ENCODE data around the gene MRPS24. TPM values are rescaled to one million over a fixed set of nuclear protein-coding genes. Genes with fewer than 3 reads are reported as not detected.
A peak's percentile ranks its signal among the peaks of the same experiment; 100 is the strongest.

Gene MRPS24
- total and polyA plus RNA-seq, 10 of the 15 experiments (the other 5 are each of a cell fraction or from before 2014, with no cell fraction given): 27.6 to 164 (median 106) TPM

DNA sequence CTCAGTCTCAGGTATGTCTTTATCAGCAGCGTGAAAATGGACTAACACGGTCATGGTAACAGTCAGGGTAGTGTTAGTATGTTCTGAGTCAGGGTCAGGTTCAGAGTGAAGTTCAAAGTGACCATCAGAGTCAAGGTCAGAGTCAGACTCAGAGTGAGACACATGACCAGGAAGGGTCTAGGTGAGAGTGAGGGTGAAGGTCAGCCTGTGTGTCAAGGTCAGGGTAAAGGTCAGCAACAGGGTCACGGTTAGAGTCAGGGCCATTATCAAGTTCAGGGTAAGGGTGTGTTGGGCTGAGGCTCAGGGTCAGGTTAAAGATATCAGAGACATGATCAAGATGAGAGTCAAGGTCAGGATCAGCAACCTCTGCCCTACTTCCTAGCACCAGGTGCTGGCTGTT lies 4.0 kb downstream of the MRPS24 start:
- ChIA-PET SMC1A (ENCODE audit: uncharacterized antibody, unreplicated experiment) (interaction anchor here (1.0 kb wide), 1 partner anchor 568 kb away, joined by 4 read pairs; no protein-coding TSS in a partner anchor), RAD21 (ENCODE audit: unreplicated experiment) (no interaction called here), CTCF (interaction anchor here (1.4 kb wide), 1 partner anchor 283 kb away, joined by 4 read pairs; the partner anchor contains the start of gene STK17A), POLR2A (no interaction called here)
- Histone ChIP-seq H3K27ac (ENCODE audit: control insufficient read depth, insufficient read depth) (no peak overlapping the region), H3K36me3 (ENCODE audit: control insufficient read depth in 2 of 2, insufficient read depth in 2 of 2, low read length in 1 of 2) (peaks cover 1 to 3% of the 10 kb centered on the region in 2 experiments; a peak in 2 of 4 replicates), H3K9me3 (replicated peaks; ENCODE audit: control insufficient read depth, insufficient read depth, low read length) (no peaks in the 10 kb centered on the region), H2AFZ (ENCODE audit: control insufficient read depth, low read depth, low read length) (no peak overlapping the region), H3K4me1 (ENCODE audit: control insufficient read depth, insufficient read depth, low read length) (peaks cover 7% of the 10 kb centered on the region), H3K27me3 (replicated peaks in 1 of 2; ENCODE audit: control insufficient read depth in 2 of 2, insufficient read depth in 2 of 2, low read length in 1 of 2) (no peaks in the 10 kb centered on the region), H3K79me2 (ENCODE audit: control insufficient read depth, insufficient read depth, low read length) (peaks cover 3% of the 10 kb centered on the region; the same call in 1 of the 2 replicates), H3K4me2 (ENCODE audit: control insufficient read depth, insufficient read depth) (no peak overlapping the region), H3K4me3 (no peak overlapping the region), H4K20me1 (ENCODE audit: control insufficient read depth, insufficient read depth) (no peaks in the 10 kb centered on the region), H3K9ac (ENCODE audit: control insufficient read depth, insufficient read depth, low read length) (no peak overlapping the region)
- DNase-seq (ENCODE audit: low read depth, low spot score): no peak
- BruUV-seq (replicated peaks): no TSS peak
- FAIRE-seq: no peak
- intact Hi-C loops (cut with micrococcal nuclease; ENCODE audit: unreplicated experiment) (no loop called here), in situ Hi-C loops (cut with MboI) (no loop called here)
- no peak for ATAC-seq
- TF ChIP-seq, protein P1, sequence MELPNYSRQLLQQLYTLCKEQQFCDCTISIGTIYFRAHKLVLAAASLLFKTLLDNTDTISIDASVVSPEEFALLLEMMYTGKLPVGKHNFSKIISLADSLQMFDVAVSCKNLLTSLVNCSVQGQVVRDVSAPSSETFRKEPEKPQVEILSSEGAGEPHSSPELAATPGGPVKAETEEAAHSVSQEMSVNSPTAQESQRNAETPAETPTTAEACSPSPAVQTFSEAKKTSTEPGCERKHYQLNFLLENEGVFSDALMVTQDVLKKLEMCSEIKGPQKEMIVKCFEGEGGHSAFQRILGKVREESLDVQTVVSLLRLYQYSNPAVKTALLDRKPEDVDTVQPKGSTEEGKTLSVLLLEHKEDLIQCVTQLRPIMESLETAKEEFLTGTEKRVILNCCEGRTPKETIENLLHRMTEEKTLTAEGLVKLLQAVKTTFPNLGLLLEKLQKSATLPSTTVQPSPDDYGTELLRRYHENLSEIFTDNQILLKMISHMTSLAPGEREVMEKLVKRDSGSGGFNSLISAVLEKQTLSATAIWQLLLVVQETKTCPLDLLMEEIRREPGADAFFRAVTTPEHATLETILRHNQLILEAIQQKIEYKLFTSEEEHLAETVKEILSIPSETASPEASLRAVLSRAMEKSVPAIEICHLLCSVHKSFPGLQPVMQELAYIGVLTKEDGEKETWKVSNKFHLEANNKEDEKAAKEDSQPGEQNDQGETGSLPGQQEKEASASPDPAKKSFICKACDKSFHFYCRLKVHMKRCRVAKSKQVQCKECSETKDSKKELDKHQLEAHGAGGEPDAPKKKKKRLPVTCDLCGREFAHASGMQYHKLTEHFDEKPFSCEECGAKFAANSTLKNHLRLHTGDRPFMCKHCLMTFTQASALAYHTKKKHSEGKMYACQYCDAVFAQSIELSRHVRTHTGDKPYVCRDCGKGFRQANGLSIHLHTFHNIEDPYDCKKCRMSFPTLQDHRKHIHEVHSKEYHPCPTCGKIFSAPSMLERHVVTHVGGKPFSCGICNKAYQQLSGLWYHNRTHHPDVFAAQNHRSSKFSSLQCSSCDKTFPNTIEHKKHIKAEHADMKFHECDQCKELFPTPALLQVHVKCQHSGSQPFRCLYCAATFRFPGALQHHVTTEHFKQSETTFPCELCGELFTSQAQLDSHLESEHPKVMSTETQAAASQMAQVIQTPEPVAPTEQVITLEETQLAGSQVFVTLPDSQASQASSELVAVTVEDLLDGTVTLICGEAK (IDR thresholded peaks at IDR 0.05; ENCODE audit: borderline replicate concordance): no peak
- TF ChIP-seq NR2F1 (conservative IDR thresholded peaks at IDR 0.05) (peak; percentile 42; the same call in 1 of the 2 replicates), KDM1A (IDR thresholded peaks at IDR 0.05; ENCODE audit: borderline replicate concordance) (no peak), SMAD5 (IDR thresholded peaks at IDR 0.05; ENCODE audit: low read depth) (no peak)
- WGBS (ENCODE audit: insufficient coverage, insufficient replicate concordance, low lambda C conversion rate, missing lambda C conversion rate): 98% methylated on average over 3 of the region's 3 CpGs

Data from GM12878 (cell line).